GM11168 (cell line): Measurements from ENCODE around the gene KIAA0408.

Experiments
- in situ Hi-C: fragments of 300-500 bp; cut with MboI; formaldehyde crosslinking; loops from one replicate; pipeline ENCODE4 v1.12.0; 2022; ENCODE audit warnings: low sequenced_read_pairs; ENCODE audit not compliant: unreplicated experiment

The KIAA0408 gene

DNA sequence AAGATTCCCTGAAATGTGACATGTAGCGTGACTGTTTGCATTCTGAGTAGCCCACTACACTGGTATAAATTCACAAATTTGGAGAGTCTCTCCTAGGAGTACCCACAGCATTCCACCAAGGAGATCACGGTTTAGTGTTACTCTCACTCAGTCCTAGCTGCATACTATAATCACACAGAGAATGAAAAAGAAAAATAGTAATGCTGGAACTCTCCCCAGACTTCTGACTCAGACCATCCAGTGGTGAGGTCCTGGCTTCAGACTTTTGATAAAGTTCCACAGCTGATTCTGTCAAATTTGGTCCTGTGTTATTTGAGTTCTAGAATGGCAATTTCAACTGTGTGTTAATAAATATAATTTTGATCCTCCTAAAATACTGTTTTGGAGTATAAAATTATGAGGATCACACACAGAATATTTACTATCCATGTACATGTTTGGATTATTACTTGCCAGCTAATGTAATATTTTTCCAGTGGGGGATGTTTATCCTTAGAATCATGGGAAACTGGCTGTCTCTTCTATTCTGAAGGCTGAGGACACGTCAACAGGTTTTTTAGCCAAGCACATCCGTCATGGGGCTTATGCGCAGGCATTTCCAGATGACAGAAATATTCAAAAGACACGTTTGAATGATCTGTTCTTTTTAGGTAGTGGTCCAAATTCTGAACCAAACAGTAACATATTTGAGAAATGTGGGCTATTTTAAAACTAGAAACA is 5.1 kb upstream of the KIAA0408 start:
- in situ Hi-C loops: no loop called here

- in situ Hi-C loops: no loop called here
These were observed 3.9 kb upstream of the KIAA0408 start for GRCh38 chr6:127463056-127463455.

GRCh38 chr6:127462376-127462775 is 3.2 kb upstream of the KIAA0408 start:
- in situ Hi-C loops: no loop called here

- in situ Hi-C loops: no loop called here
These were observed 1.3 kb upstream of the KIAA0408 start for GRCh38 chr6:127460465-127460864.

DNA sequence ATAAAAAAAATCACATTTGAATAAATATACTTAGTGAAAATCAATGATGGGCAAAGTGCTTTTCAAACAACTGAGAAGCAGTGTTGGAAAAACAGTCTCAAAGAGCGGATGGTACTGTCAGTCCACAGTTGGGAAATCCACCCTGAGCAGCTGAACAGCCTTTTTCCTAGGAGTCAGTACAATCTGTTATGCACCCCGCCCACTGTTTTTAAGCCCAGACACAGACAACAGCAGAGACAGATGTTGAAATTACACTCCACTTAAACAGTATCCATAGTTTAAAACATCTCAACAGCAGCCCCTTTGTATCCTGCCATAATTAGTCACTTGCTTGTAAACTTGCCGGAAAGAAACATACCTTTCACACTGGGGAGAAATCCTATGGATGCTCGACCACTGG is 372 bp downstream of the KIAA0408 start:
- in situ Hi-C loops: no loop called here

- in situ Hi-C loops: no loop called here
These were observed 967 bp downstream of the KIAA0408 start for GRCh38 chr6:127458222-127458621.

- in situ Hi-C loops: no loop called here
These were observed 1.6 kb downstream of the KIAA0408 start for GRCh38 chr6:127457456-127458064.

DNA sequence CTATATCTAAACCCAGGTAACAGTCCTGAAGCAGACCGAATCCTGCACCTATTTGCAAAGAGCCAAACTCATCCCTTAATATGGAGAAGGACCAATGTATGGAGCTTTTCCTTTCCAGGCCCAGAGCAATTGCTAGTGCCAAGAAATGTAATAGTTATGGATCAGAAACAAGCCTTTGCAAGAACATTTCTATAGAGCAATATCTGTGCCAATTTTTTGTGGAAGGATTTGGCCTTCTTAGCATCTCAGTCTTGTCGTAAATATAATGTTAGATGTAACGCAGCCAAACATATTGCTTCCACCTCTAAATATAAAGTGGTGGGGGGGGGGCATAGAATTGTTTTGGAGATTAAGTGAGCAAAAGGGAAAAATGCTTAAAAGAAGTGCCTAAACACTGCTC is 2.7 kb downstream of the KIAA0408 start:
- in situ Hi-C loops: no loop called here

- in situ Hi-C loops: no loop called here
These were observed 5.2 kb downstream of the KIAA0408 start for GRCh38 chr6:127453845-127454619.

GRCh38 chr6:127452803-127453202 is 6.4 kb downstream of the KIAA0408 start:
- in situ Hi-C loops: no loop called here

GRCh38 chr6:127451388-127451787 is 7.8 kb downstream of the KIAA0408 start:
- in situ Hi-C loops: no loop called here

- in situ Hi-C loops: no loop called here
These were observed 11.4 kb downstream of the KIAA0408 start for GRCh38 chr6:127447780-127448179.

- in situ Hi-C loops: no loop called here
These were observed 12.8 kb downstream of the KIAA0408 start for GRCh38 chr6:127446356-127446755.

- in situ Hi-C loops: no loop called here
These were observed 17.3 kb downstream of the KIAA0408 start for GRCh38 chr6:127441881-127442280.

GRCh38 chr6:127439718-127440117 is 19.5 kb downstream of the KIAA0408 start:
- in situ Hi-C loops: no loop called here

DNA sequence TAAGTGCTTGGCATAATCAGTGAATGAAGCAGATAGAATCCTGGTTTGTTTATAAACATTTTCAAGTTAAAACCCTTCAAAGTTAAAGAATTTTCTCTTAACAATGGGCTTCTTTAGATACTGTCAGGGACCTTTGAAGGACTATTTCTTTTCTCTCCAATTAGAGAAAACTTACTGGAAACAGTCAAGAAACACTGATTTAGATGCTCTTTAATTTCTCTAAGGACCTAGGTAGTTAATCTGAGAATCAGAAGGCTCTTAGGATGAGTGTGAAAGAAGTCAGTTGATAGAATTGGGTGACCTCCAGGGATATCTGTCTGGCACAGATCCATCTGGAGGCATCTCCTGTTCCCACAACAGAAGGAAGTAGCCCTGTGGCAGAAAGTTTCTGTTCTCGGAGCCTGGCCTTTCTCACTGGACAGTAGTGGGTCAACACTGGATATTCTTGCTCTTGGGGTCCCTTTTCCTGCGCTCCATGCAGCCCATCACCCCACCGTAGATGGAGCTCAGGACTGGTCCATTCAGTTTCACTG is 22.5 kb downstream of the KIAA0408 start:
- in situ Hi-C loops: no loop called here

GRCh38 chr6:127435626-127436220 is 23.5 kb downstream of the KIAA0408 start:
- in situ Hi-C loops: no loop called here

DNA sequence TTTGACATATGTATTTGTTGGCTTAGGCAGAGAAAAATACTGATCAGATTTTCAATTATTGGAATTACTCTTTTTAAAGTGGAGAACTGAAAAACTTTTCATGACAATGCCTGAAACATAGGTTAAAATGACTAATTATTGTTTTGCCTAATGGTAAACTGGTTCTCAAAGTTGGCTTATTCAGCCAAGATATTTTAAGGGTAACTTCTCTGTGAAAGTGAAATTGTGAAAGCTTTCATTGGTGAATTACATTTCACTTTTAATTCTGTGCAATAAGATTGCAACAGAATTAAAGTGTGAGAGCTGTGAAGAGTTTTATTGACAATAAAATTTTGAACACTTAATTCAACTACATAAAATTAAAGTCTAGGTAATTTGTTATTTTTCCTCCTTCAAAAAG is 24.5 kb downstream of the KIAA0408 start:
- in situ Hi-C loops: no loop called here

DNA sequence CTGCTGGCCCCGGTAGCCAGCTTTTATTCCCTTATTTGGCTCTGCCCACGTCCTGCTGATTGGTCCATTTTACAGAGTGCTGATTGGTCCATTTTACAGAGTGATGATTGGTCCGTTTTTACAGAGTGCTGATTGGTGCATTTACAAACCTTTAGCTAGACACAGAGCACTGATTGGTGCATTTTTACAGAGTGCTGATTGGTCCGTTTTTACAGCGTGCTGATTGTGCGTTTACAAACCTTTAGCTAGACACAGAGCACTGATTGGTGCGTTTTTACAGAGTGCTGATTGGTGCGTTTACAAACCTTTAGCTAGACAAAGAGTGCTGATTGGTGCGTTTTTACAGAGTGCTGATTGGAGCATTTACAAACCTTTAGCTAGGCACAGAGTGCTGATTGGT is 30.6 kb downstream of the KIAA0408 start:
- in situ Hi-C loops: loop anchor here (10.0 kb wide), 1 partner anchor 124 kb away; no protein-coding TSS in a partner anchor

DNA sequence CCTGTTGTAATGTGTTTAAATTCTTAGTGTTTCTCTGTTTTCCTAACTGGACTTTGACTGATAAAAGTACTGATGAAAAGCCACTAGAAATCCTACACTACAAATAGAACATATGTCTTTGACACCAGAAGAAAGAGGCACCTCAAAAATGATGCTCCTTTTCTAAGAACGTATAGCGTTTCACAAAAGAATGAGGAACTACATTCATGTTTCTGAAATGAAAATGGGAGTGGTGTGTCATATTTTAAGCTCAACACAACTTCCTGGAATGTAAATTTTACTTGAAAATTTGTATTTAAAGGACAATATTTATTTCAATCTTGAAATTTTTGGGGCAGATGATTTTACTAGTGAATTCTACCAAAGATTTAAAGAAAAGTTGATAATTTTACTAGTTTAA is 35.3 kb downstream of the KIAA0408 start:
- in situ Hi-C loops: loop anchor here (10.0 kb wide), 1 partner anchor 119 kb away; no protein-coding TSS in a partner anchor
